HG03575 (cell line): ENCODE measurements around the gene TFRC.
"Not testable (repeated sequence)": the region's sequence is repeated elsewhere in the genome, so short reads cannot be mapped to it uniquely, and the experiment has no call there.

Source experiments
- ATAC-seq: cut with Tn5 transposase; IDR thresholded peaks from one replicate; pipeline ENCODE4 v1.9.1; 2021; ENCODE audit not compliant: unreplicated experiment, insufficient number of reproducible peaks, low FRiP score; ENCODE audit errors: extremely low read depth

The TFRC gene

DNA sequence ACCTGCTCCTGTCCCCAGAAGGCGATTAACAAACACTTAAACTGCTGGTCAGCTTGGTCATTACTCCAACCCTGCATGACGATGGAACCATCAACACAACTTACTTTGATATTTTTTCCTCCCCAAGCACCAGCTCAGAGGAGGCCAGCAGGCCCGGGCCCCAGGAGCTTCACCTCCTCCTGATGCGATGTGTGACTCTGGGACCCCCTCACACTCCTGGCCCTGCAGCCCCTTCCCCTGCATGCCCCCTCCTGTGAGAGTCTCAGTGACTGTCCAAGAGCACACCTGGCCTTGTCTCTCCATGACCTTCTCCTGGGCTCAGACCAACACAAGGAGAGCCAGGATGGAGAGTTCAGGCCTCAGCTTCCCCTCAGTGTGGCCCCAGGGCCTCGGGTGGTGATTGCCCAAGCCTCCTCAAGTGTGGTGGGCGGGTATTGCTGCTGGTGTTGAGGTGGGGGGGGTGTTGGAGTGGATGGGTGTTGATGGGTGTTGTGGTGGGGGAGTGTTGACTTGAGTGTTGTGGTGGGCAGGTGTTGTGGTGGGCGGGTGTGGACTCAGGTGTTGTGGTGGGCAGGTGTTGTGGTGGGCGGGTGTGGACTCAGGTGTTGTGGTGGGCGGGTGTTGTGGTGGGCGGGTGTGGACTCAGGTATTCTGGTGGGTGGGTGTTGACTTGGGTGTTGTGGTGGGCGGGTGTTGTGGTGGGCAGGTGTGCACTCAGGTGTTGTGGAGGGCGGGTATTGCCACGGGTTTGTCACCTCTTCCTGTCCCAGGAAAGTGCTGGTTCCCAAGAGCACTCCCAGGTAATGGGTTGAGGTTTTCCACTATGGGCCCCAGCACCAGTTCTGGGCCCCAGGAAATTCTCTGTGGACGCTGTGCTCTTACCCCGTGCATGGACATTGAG is 68.1 kb downstream of the TFRC start:
- ATAC-seq, result no peak

DNA sequence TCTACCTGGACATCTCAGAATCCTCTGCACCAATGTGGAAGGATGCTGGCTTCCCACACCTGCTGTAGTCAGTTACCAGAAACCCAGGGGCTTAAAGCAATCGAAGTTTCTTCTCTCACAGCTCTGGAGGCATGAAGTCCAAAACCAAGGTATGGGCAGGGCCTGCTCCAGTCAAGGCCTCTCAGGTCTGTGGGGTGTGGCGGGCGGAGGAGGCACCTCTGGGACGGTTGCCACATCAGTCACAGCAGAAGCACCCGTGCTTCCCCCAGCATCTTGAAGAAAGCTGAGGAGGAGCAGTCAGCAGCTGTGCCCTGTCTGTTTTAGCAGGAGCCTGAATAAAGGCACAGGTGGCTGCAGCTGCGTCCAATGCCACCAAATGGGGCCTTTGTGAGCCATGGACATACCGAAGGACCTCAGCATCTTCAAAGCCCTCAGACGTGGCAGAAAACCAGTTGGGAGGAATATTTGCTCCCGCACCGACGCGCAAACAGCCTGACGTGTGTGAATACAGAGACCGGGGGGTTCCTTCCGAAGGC is 68.9 kb downstream of the TFRC start:
- no peak for ATAC-seq

- ATAC-seq, result no peak
Observed at GRCh38 chr3:196012481-196012880, 69.4 kb downstream of the TFRC start.

DNA sequence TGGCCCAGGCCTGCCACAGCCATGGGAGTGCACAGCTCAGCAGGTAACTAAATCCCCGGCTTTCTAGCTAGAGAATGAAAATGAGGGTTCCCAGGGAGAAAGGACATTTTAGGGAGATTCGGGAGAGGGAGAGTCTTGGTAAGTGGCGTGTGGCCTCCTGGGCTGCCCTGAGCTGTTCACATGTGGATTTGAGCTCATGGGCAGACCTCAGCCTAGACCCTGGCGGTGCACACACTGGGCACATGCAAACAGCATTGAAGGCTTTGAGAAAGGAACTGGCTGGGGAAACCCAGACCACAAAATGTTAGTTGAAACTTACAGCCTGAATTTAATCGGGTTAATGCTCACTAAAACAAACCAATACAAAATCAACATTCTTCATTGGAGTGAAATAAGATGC is 72.4 kb downstream of the TFRC start:
- ATAC-seq, result no peak

DNA sequence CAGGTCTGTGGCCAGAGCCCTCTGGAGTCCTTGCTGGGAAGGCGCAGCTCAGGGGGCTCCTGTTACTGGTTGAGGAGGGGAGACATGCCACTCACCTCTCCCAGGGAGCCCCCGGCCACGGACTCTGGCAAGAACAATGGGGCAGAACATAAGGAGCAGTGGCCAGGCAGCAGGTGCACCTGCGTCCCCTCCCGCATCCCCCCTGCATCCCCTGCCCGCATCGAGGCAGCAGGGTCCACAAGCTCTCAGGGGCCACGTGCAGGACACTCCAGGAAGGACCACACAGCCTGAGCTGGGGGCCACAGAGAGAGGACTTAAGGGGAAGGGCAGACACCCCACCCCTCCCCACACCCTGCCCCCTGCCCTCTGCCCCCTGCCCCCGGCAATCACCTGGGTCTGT is 73.0 kb downstream of the TFRC start:
- no peak for ATAC-seq

DNA sequence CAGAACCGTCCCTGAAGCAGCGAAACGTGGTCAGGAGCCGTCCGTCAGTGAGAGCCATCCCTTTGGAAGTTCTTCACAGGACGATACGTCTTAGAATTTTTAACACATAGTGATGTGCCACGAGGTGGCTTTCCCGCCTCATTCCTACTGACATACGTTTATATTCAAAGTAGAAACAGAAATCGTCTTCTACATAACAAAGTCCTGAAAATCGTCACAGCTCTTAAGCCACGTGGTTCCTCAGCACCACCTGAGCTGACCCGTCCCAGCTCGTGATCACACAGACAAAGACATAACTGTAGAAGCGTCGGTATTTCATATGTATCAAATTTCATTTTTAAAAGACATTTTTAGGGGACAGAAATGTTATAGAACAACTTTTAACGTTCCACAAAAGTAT is 73.5 kb downstream of the TFRC start:
- no peak for ATAC-seq

GRCh38 chr3:196007744-196008335 is 74.0 kb downstream of the TFRC start:
- no peak for ATAC-seq

DNA sequence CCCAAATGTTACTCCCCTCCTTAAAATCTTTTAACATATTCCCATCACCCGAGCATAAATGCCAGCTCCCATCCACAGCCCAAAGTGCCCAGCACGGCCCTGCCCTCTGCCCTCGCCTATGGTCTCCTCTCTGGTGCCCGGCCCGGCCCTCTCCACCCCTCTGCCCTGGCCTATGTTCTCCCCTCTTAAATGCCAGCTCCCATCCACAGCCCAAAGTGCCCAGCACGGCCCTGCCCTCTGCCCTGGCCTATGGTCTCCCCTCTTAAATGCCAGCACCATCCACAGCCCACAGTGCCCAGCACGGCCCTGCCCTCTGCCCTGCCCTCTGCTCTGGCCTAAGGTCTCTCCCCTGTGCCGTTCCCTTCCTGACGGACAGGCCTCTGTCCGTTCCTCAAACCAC is 76.6 kb downstream of the TFRC start:
- ATAC-seq, result not testable (repeated sequence)

DNA sequence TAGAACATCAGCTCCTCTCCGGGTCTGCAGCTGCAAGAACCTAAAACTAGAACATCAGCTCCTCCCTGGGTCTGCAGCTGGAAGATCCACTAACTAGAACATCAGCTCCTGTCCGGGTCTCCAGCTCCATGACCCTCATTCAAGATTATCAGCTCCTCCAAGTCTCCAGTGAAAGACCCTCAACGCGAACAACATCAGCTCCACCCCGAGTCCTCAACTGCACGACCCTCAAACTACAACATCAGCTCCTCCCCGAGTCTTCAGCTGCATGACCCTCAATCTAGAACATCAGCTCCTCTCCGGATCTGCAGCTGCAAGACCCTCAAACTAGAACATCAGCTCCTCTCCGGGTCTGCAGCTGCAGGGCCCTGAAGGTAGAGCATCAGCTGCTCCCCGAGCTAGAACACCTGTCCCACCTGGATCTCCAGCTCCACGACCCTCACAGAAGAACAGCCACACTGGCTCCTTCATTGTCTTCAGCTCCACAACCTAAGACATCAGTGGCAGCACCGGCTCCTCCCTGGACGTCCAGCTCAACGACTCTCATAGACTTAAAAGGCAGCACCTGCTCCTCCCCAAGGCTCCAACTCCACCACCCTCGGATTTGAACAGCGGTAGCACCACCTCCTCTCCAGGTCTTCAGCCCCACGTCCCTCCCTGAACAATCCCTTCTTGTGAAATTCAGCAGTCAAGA is 77.4 kb downstream of the TFRC start:
- not testable (repeated sequence) for ATAC-seq

GRCh38 chr3:196003611-196004010 is 78.3 kb downstream of the TFRC start:
- ATAC-seq, result no peak

GRCh38 chr3:196002721-196003120 is 79.2 kb downstream of the TFRC start:
- ATAC-seq, result not testable (repeated sequence)

DNA sequence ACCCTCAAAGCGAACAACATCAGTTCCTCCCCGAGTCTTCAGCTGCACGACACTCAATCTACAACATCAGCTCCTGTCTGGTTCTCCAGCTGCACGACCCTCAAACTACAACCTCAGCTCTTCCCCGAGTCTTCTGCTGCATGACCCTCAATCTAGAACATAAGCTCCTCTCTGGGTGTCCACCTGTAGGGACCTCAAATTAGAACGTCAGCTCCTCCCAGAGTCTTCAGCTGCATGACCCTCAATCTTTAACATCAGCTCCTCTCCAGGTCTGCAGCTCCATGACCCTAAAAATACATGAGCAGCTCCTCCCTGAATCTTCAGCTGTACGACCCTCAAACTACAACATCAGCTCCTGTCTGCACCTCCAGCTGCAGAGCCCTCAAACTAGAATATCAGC is 80.7 kb downstream of the TFRC start:
- not testable (repeated sequence) for ATAC-seq

GRCh38 chr3:196000360-196000950 is 81.4 kb downstream of the TFRC start:
- not testable (repeated sequence) for ATAC-seq

- no peak for ATAC-seq
Observed at GRCh38 chr3:195999896-196000295, 82.0 kb downstream of the TFRC start.
